ENCODE measurements around the gene SYCE3. TPM values are rescaled to one million over a fixed set of nuclear protein-coding genes. Genes with fewer than 3 reads are reported as not detected.

Gene SYCE3
- total and polyA plus RNA-seq, 7 donors, result not detected

DNA sequence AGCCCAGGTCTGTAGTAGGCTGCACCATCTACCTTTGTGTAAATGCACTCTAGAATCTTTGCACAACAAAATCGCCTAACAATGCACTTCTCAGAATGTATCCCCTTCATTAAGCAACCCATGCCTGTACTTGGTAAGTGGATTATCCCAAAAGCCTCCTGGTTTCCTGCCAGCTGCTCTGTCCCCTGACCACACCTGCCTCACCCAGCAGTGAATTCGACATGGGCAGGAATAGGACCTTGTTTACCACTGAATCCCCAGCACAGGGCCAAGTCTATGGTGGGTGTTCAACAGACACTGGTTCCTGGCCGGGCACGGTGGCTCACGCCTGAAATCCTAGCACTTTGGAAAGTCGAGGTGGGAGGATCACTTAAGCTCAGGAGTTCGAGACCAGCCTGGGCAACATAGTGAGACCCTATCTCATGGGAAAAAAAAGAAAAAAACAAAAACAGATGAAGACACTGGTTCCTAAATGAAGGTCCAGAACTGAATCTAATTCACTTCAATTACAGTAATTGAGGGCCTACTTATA is 5.1 kb upstream of the SYCE3 start:
- Histone ChIP-seq H3K4me1 (peaks cover 0 to 11% (median 8%) of the 10 kb centered on the region in 4 donors), H3K27me3 (no peaks in the 10 kb centered on the region), H3K4me3 (no peak overlapping the region), H3K36me3 (peaks cover 0 to 29% (median 0%) of the 10 kb centered on the region in 4 donors), H3K9me3 (no peaks in the 10 kb centered on the region), H3K27ac (no peak overlapping the region)
- intact Hi-C loops (cut with DNase I), result no loop called here
- DNase-seq, result peak; percentile 46
- TF ChIP-seq, protein P1, sequence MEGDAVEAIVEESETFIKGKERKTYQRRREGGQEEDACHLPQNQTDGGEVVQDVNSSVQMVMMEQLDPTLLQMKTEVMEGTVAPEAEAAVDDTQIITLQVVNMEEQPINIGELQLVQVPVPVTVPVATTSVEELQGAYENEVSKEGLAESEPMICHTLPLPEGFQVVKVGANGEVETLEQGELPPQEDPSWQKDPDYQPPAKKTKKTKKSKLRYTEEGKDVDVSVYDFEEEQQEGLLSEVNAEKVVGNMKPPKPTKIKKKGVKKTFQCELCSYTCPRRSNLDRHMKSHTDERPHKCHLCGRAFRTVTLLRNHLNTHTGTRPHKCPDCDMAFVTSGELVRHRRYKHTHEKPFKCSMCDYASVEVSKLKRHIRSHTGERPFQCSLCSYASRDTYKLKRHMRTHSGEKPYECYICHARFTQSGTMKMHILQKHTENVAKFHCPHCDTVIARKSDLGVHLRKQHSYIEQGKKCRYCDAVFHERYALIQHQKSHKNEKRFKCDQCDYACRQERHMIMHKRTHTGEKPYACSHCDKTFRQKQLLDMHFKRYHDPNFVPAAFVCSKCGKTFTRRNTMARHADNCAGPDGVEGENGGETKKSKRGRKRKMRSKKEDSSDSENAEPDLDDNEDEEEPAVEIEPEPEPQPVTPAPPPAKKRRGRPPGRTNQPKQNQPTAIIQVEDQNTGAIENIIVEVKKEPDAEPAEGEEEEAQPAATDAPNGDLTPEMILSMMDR (IDR thresholded peaks at IDR 0.05), result no peak
- TF ChIP-seq POLR2AphosphoS5 (IDR thresholded peaks at IDR 0.05) (no peak), POLR2A (IDR thresholded peaks at IDR 0.05) (no peak), EP300 (IDR thresholded peaks at IDR 0.05) (no peak)
- 87 to 92% methylated on average over 7 of the region's 7 CpGs for WGBS, 2 donors

DNA sequence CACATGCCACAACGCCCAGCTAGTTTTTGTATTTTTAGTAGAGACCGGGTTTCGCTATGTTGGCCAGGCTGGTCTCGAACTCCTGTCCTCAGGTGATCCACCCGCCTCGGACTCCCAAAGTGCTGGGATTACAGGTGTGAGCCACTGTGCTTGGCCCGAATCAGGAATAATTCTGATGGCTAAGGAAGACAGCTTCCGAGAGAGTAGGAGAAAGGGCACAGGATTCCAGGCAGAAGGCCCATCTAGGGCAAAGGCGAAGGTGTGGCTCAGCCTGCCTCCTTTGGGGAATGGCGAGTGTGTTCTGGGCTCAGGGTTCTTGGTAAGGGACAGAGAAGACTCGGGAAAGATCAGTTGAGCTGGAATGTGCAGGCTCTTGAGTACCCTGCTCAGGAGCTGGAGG is 1.6 kb upstream of the SYCE3 start:
- peaks cover 0 to 11% (median 8%) of the 10 kb centered on the region in 4 donors for H3K4me1 ChIP-seq
- TF ChIP-seq POLR2AphosphoS5 (IDR thresholded peaks at IDR 0.05) (no peak), POLR2A (IDR thresholded peaks at IDR 0.05) (no peak), EP300 (IDR thresholded peaks at IDR 0.05) (no peak)
- TF ChIP-seq, protein P1 (IDR thresholded peaks at IDR 0.05), result no peak
- no peak for DNase-seq
- H3K9me3 ChIP-seq, result no peaks in the 10 kb centered on the region
- H3K27ac ChIP-seq, result no peak overlapping the region
- intact Hi-C loops (cut with DNase I), result loop anchor here (5.0 kb wide), 1 partner anchor 37 kb away; the partner anchor contains the start of gene SCO2
- H3K36me3 ChIP-seq, result peaks cover 0 to 4% (median 0%) of the 10 kb centered on the region in 4 donors
- 35 to 76% methylated on average over 11 of the region's 11 CpGs for WGBS, 2 donors
- no peak overlapping the region for H3K4me3 ChIP-seq
- no peaks in the 10 kb centered on the region for H3K27me3 ChIP-seq

DNA sequence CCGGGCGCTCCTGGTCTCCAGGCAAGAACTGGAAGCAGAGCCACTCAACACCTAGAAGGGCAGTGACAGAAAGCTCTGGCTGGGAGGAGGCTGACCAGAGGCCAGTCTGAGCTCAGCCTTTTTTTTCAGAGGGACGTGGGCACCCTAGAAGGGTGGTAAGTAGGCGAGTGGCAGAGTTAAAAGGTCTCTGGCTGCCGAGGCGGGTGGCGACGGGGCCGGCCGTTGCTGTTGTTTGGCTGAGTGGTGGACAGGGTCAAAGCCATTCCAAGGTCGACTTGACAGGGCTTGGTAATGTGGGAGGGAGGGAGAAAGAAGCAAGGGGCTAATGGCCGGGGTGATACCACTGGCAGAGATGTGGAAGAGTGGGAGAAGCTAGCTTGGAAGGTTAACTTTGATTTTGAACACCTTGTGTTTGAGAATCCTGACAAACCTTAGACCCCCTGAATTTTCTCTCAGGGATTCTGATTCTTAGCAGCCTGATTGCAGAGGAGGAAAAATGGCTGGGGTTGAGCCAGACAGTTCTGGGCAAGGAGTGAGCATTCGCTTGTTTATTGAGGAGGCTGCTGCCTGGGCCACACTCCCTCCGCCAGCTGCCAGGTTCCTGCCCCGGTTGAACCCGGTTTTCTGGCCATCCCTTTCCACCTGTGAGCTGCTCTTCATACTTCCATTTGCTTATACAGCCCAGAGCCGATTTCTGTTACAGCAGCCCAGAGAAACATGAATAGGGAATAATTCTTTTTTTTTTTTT is 868 bp upstream of the SYCE3 start:
- H3K4me1 ChIP-seq, result peaks cover 0 to 11% (median 8%) of the 10 kb centered on the region in 4 donors
- no peak for TF ChIP-seq POLR2AphosphoS5 (IDR thresholded peaks at IDR 0.05)
- TF ChIP-seq EP300 (IDR thresholded peaks at IDR 0.05), result no peak
- TF ChIP-seq, protein P1 (IDR thresholded peaks at IDR 0.05), result no peak
- no peak for TF ChIP-seq POLR2A (IDR thresholded peaks at IDR 0.05)
- WGBS, 2 donors, result 8 to 30% methylated on average over 17 of the region's 17 CpGs
- peak overlapping the region in 3 of 4 donors; percentile 36 to 53 (median 40) for H3K27ac ChIP-seq
- H3K36me3 ChIP-seq, result no peaks in the 10 kb centered on the region
- intact Hi-C loops (cut with DNase I), result loop anchor here (2.0 to 5.0 kb wide), 3 partner anchors 19 to 55 kb away; partner anchors contain the start of genes CHKB, NCAPH2 and SCO2
- DNase-seq, result no peak
- H3K4me3 ChIP-seq, result peak overlapping the region; percentile 29 to 63 (median 55)
- H3K27me3 ChIP-seq, result no peaks in the 10 kb centered on the region
- H3K9me3 ChIP-seq, result no peaks in the 10 kb centered on the region

DNA sequence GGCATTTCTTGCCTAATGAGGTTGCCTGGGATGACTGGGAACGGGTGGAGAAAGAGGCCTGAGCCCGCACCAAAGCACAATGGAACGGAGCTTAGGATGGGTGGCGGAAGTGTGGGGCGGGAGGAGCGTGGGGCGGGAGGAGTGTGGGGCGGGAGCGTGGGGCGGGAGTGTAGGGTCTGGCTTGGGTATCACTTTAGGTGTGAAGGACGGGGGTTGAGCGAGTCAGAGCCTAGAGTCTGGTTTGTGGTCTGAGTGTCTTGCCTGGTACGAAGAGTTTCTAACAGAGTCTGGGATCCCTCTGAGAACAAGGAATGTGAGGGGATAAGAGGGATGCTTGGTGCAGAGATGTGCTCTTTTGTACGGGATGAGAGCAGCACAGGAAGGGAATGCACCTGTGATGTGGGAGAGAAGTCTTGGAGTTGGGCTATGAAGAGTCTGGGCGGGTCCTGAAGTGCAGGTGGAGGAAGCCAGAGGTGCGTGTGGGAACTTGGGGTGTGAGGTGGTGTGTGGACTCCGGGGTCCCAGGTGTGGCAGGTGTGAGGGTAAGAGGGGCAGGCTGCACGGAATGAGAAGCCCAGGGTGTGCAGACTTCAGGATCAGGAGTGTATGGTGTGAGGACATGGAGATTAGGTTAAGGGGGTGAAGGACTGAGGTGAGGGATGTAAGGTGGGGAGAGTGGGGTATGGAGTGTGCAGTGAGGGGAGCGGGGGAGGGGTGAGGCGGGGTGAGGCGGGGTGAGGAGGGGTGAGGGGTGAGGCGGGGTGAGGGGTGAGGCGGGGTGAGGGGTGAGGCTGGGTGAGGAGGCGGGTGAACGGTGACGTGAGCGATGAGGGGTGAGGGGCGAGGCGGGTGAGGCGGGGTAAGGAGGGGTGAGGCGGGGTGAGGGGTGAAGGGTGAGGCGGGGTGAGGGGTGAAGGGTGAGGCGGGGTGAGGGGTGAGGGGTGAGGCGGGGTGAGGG is 1.0 kb downstream of the SYCE3 start:
- no peaks in the 10 kb centered on the region for H3K36me3 ChIP-seq
- no peaks in the 10 kb centered on the region for H3K9me3 ChIP-seq
- WGBS, 2 donors, result 51 to 70% methylated on average over 32 of the region's 34 CpGs
- no peak overlapping the region for H3K4me3 ChIP-seq
- intact Hi-C loops (cut with DNase I), result loop anchor here (1.0 to 5.0 kb wide), 4 partner anchors 21 to 59 kb away; partner anchors contain the start of genes CHKB, NCAPH2 and SCO2
- no peak overlapping the region for H3K27ac ChIP-seq
- peak; percentile 64 for DNase-seq
- H3K27me3 ChIP-seq, result no peaks in the 10 kb centered on the region
- peaks cover 0 to 11% (median 8%) of the 10 kb centered on the region in 4 donors for H3K4me1 ChIP-seq
- no peak for TF ChIP-seq POLR2A (IDR thresholded peaks at IDR 0.05)
- no peak for TF ChIP-seq EP300 (IDR thresholded peaks at IDR 0.05)
- no peak for TF ChIP-seq POLR2AphosphoS5 (IDR thresholded peaks at IDR 0.05)
- TF ChIP-seq, protein P1 (IDR thresholded peaks at IDR 0.05), result no peak
